Forelimb muscle (tissue), 1 donor: ENCODE data around the gene STOX2. TPM values are rescaled to one million over a fixed set of nuclear protein-coding genes. Genes with fewer than 3 reads are reported as not detected.
"Not testable (repeated sequence)": the region's sequence is repeated elsewhere in the genome, so short reads cannot be mapped to it uniquely, and the experiment has no call there.

Experiments
- DNase-seq: peaks from one replicate; pipeline ENCODE4 v3.0.0-alpha.2; 2013; ENCODE audit warnings: low read depth
- polyA plus RNA-seq: library from polyadenylated mRNA; unstranded; fragments of 120-200 nt; gene quantifications from one replicate; pipeline ENCODE4 v1.2.1, GENCODE V29; 2013; ENCODE audit not compliant: insufficient read length

The STOX2 gene
- polyA plus RNA-seq, 1 donor: 5.4 TPM

GRCh38 chr4:183936574-183937345 lies 31.7 kb downstream of the STOX2 start:
- DNase-seq: no peak

DNA sequence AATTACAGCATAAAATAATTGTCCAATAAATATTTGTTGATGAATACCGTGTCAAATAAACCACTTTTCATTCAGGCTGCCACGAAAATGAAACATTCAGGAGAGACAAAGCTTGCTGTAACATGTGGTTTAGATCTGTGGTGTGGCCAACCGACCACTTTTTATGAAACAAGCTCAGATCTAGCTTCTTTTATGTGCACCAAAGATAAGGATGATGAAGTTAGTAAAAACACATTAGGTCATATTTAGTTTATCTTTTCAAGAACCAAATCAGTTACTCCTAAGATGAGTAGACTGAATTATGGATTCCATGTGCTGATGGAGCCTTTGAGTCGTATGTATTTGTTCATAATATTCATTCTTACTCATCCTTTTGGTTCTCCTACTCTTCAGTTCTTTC lies 35.8 kb downstream of the STOX2 start:
- DNase-seq: no peak

DNA sequence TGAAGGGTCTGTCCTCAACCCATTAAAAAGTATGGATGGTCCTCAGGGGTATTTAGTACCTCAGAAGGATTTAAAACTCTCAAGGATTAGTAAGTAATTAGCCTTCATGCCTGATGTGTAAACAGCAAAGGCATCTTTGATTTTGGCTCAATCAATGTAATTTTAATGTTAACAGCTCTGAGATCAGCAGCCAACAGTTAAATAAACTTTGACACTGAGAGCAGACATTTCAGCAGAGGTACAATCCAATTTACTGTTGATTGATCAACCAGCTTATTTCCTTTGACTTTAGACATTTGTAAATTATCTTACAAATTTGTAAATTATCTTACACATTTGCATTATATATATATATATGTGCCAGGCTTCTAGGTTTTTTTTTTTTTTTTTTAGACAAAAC lies 36.9 kb downstream of the STOX2 start:
- DNase-seq: no peak

GRCh38 chr4:183945741-183946140 lies 40.6 kb downstream of the STOX2 start:
- no peak for DNase-seq

DNA sequence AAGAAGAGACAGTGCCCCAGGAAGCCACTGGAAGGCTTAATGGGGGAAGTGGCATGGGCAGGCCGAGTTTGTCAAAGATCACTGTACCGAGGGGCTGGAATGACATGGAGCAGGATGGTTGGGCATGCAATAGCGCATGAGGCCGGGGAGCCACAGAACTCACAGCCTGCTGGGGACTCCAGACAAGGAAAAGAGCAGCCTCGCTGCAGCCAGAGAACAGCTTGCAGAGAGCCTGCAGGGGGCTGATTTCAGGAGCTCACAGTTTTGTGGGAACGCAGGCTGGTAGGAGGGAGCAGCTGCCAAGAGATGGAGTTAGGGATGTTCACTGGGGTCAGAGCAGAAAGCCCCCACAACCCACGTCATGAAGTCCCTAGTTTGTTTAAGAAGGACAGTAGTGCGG lies 45.4 kb downstream of the STOX2 start:
- no peak for DNase-seq

GRCh38 chr4:183952652-183953051 lies 47.5 kb downstream of the STOX2 start:
- not testable (repeated sequence) for DNase-seq

GRCh38 chr4:183959319-183960045 lies 54.4 kb downstream of the STOX2 start:
- DNase-seq: no peak

- peak; percentile 92 for DNase-seq
These were observed 54.9 kb downstream of the STOX2 start for GRCh38 chr4:183960046-183960420.

DNA sequence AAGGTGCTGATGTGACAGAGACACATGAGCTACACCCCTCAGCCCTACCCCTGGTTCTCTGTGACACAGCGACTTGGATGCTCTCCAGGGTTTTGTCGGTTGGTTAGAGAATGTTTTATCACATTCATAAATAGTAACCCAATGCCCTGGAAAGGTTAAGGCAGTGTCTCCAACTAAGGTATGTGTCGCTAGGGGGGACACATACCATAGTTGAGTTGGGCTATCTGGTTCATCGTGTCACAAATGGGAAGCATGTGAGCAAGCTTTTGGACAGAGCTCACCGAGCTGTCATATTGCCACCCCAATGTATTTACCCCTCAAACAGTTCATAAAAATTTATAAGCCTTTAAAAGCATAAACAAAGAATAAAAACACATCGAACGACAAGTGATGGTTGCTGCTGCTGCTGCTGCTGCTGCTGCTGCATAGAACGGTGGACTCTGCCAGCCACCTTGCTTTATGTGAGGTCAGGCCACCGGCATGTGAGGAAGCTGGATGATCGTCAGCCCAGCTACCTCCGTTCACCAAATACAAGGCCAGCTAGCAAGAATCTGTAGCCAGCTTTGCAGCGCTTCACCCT lies 55.9 kb downstream of the STOX2 start:
- no peak for DNase-seq

- no peak for DNase-seq
These were observed 56.7 kb downstream of the STOX2 start for GRCh38 chr4:183961795-183962194.

DNA sequence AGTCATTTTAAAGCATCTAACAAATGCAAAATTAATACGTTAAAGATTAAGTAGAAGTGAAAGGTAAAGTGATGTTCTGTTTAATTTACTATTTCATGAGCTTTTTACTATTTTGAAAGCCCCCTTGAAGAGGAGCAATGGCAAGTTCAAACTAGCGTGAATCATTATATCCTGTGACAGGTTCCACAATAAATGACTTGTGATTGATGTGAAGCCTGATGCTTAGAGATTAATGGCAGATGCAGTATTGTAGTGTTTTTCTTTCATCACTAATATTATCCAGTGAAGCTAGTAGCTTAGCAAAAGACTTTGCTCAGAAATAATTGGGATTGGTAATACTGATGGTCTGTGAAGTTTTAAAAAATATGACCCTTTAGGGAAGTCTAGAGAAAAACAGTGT lies 57.3 kb downstream of the STOX2 start:
- no peak for DNase-seq

DNA sequence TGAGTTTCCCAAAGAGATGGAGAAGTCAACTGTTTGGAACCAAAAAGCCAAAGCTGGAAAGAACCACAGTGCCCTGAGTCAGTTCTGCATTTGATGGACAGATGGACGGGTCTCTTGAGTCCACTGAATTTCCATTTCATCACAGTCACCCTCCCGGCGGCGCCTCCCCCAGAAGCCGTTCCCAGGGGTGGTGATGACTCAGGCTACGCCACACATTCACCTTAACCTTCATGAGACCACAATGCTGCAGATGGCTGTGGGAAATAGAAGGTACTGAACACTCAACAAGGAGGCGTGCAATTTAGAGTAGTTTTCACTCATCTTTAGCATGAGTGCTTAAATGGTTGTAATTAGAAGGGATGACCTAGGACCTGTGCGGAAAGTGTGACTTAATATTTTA lies 61.3 kb downstream of the STOX2 start:
- no peak for DNase-seq

GRCh38 chr4:183967266-183967665 lies 62.2 kb downstream of the STOX2 start:
- no peak for DNase-seq

- no peak for DNase-seq
These were observed 63.4 kb downstream of the STOX2 start for GRCh38 chr4:183968502-183968901.

GRCh38 chr4:183968931-183969330 lies 63.8 kb downstream of the STOX2 start:
- no peak for DNase-seq

DNA sequence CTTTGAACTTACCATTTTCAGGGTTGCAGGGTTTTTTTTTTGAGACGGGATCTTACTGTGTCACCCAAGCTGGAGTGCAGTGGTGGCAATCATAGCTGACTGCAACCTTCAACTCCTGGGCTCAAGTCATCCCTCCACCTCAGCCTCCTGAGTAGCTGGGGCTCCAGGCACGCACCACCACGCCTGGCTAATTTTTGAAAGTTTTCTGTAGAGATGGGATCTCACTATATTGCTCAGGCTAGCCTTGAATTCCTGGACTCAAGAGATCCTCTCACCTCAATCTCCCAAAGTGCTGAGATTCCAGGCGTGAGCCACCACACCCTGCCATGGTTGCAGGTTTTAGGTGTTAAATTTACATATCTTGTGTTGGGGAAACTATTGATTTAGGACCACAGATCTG lies 64.5 kb downstream of the STOX2 start:
- no peak for DNase-seq

DNA sequence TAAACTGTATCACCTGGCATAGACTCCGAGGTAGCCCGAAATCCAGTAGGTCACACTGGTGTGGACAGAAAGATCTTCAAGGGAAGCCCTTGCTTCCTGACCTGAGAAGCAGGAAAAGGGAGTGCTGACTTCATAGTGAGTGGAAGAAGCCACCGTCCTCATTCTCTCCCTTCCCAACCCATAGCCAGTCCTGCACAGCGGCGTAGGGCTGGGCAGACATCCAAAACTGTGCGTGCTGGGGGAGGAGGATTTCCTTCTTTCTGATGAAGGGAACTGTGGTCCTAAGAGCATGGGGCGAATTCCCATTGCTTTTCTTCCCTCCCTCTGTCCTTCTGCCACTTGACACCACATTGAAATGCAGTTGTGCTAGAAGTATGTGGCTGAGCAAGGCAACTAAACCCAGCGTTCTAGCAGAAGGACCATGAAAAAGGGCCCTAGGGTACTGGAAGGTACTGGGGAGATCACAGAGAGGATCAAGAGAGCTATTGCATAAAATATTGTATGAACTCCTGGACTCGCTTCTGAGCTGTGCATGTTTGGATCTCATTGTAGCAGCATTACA lies 66.9 kb downstream of the STOX2 start:
- no peak for DNase-seq

GRCh38 chr4:183977707-183978106 lies 72.6 kb downstream of the STOX2 start:
- DNase-seq: peak; percentile 65

DNA sequence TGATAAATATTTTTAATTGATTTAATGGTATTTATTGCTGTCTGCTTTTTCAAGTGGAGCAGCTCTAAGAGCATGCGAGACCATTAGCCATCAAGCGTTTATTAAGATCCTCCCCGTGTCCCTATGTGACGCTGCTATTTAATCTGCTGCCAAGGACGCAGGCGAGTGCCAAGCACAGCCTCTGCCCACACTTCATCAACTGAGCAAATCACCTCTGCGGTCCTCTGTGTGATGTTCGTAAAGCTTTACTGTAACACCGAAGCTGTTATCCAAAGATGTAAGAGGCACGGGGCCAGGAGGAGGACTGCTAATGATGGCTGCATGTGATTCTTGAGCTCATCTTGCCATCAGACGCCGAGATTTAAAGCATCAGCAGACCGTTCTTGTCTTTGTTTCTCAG lies 79.5 kb downstream of the STOX2 start:
- DNase-seq: no peak

- DNase-seq: no peak
These were observed 80.7 kb downstream of the STOX2 start for GRCh38 chr4:183985786-183986185.

GRCh38 chr4:183986291-183986970 lies 81.3 kb downstream of the STOX2 start:
- DNase-seq: no peak
